ENCODE measurements around the gene KAT6B.

KAT6B gene

DNA sequence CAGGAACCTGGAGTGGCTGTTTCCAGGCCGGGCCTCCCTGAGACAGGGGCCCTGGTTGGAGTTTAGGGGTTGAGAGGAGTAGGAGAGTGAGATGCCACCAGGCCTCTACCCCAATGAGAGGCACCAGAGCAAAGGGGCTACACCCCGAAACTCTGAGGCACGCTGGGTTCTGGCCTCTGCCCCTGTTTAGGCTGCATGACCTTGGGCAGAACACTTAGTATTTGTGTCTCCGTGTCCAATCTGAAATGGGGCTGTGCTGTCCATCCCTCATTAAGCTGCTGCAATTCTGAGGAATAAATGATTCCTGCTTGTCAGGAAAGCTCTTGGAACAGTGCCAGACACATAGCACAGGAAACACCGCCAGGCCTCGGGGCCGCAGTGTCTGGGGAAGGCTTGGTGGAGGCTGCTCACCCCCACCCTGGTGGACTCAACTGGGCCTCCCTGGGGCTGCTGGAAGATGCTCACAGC lies 244.6 kb downstream of the KAT6B start:
- TF ChIP-seq, protein P1, sequence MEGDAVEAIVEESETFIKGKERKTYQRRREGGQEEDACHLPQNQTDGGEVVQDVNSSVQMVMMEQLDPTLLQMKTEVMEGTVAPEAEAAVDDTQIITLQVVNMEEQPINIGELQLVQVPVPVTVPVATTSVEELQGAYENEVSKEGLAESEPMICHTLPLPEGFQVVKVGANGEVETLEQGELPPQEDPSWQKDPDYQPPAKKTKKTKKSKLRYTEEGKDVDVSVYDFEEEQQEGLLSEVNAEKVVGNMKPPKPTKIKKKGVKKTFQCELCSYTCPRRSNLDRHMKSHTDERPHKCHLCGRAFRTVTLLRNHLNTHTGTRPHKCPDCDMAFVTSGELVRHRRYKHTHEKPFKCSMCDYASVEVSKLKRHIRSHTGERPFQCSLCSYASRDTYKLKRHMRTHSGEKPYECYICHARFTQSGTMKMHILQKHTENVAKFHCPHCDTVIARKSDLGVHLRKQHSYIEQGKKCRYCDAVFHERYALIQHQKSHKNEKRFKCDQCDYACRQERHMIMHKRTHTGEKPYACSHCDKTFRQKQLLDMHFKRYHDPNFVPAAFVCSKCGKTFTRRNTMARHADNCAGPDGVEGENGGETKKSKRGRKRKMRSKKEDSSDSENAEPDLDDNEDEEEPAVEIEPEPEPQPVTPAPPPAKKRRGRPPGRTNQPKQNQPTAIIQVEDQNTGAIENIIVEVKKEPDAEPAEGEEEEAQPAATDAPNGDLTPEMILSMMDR (IDR thresholded peaks at IDR 0.05; ENCODE audit: insufficient read depth, missing control alignments), result no peak
- DNase-seq (ENCODE audit: insufficient read length, low spot score) (no peak), FAIRE-seq (no peak)

- no peak for FAIRE-seq
- DNase-seq (ENCODE audit: insufficient read length, low spot score), result no peak
- TF ChIP-seq, protein P1 (IDR thresholded peaks at IDR 0.05; ENCODE audit: insufficient read depth, missing control alignments), result no peak
These were observed 245.4 kb downstream of the KAT6B start for GRCh38 chr10:75071756-75072155.

DNA sequence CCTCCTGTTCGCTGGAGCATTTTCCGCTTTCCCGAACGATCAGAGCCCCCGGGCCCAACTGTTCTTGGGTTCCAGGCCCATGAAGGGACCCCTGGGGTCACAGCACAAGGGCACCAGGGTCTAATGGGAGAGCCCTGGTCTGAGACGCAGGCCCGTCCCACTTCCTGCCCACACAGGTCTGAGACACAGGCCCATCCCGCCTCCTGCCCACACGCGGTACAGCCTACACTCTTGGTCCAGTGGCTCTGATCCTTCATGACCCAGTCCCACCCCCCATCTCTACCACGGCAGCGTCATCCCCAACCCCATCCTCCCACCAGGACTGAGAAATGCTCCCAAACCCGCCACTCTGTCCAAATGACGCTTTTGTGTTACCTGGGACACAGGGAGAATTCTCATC lies 246.3 kb downstream of the KAT6B start:
- TF ChIP-seq, protein P1 (IDR thresholded peaks at IDR 0.05; ENCODE audit: insufficient read depth, missing control alignments), result no peak
- DNase-seq (ENCODE audit: insufficient read length, low spot score) (no peak), FAIRE-seq (no peak)

DNA sequence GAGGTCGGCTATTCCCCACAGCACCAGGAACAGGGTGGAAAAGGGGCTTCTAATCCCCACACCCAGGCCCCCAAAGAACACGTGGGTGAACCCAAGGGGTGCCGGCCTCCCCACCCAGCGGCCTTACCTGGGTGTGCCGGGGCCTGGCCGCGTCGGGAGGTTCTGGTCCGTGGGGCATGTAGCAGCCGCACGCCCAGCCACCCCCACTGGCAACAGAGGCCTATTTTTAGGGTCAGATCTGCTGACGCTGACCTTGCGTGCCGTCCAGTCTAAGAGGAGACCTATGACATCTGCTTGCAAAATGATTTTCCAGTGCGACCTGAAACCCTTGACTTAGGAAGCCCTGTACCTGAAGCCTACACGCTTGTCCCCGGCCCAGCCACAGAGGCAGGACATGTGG lies 247.0 kb downstream of the KAT6B start:
- TF ChIP-seq, protein P1 (IDR thresholded peaks at IDR 0.05; ENCODE audit: insufficient read depth, missing control alignments), result no peak
- FAIRE-seq (no peak), DNase-seq (ENCODE audit: insufficient read length, low spot score) (no peak)

GRCh38 chr10:75074711-75075445 lies 248.5 kb downstream of the KAT6B start:
- no peak for DNase-seq (ENCODE audit: insufficient read length, low spot score)

GRCh38 chr10:75076348-75076747 lies 249.9 kb downstream of the KAT6B start:
- DNase-seq (ENCODE audit: insufficient read length, low spot score) (no peak), FAIRE-seq (no peak)
- TF ChIP-seq, protein P1 (IDR thresholded peaks at IDR 0.05; ENCODE audit: insufficient read depth, missing control alignments), result no peak

More at GRCh38 chr10:75074711-75075445, 248.5 kb downstream of the KAT6B start:
- FAIRE-seq, result no peak
- TF ChIP-seq, protein P1 (IDR thresholded peaks at IDR 0.05; ENCODE audit: insufficient read depth, missing control alignments), result no peak

- FAIRE-seq, result no peak
- no peak for DNase-seq (ENCODE audit: insufficient read length, low spot score)
- TF ChIP-seq, protein P1 (IDR thresholded peaks at IDR 0.05; ENCODE audit: insufficient read depth, missing control alignments), result no peak
These were observed 253.2 kb downstream of the KAT6B start for GRCh38 chr10:75079436-75080083.

Data from D721Med (cell line).